ENCODE data around the gene MICALL2.

MICALL2 gene

GRCh38 chr7:1468643-1469298, 9.5 kb upstream of the MICALL2 start:
- no peak for TF ChIP-seq CTCF (IDR thresholded peaks at IDR 0.05; ENCODE audit: borderline replicate concordance, insufficient read depth, low read depth, low read length)

DNA sequence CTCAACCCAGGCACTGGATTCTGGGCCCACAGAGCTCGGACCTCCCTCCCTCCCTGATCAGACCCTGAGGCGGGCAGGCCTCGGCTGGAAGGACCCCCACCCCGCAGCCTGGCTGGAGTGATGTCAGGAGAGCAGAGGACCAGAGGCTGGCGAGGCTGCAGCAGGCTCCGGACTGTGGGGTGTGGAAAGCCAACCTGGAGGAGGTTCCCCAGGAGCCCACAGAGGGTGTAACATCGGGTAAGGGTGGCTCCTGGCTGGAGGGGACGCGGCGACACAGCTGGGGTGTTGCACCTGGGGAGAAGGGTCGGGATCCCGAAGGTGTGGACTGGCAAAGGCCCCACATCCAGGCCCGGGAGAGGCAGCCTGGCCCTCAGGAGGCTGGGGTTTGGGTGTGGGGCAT, 8.9 kb upstream of the MICALL2 start:
- no peak overlapping the region for H3K4me3 ChIP-seq (ENCODE audit: low read depth, low read length)
- TF ChIP-seq CTCF (IDR thresholded peaks at IDR 0.05; ENCODE audit: borderline replicate concordance, insufficient read depth, low read depth, low read length), result no peak

More at GRCh38 chr7:1468643-1469298, 9.5 kb upstream of the MICALL2 start:
- no peak overlapping the region for H3K4me3 ChIP-seq (ENCODE audit: low read depth, low read length)

DNA sequence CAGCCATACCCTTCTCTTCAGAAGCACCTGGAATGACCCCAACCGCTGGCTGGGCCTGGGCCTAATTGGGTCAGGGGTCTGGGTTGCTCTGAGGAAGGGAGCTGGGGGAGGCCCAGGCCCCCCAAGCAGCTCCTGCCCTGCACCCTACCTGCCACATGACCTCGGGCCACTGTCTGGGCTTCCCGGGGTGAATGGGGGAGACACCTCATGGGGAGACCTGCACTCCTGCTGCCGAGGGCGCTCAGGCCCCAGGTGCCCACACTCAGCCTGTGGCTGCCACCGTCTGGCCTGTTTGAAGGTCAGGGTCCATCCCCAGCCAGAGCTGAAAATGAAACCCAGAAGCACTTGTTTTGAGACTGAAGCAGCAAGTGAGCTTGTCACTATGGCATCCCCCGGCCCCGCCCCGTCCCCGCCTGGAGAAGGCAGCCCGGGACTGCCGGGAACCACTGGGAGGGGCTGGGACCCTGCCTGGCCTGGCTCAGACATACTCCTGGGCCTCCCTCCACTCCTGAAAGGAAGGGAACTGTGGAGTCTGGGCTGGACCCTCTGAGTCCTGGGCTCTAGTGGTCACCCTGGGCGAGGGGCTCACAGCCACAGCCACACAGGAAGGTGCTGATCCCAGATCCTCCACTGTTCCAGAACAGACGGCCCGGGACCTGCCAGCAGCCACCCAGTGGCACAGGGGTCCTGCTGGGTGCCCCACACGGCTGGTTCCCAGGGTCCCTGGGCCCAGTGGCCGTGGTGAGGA, 7.4 kb upstream of the MICALL2 start:
- no peak overlapping the region for H3K4me3 ChIP-seq (ENCODE audit: low read depth, low read length)
- no peak for TF ChIP-seq CTCF (IDR thresholded peaks at IDR 0.05; ENCODE audit: borderline replicate concordance, insufficient read depth, low read depth, low read length)

- no peak overlapping the region for H3K4me3 ChIP-seq (ENCODE audit: low read depth, low read length)
- TF ChIP-seq CTCF (IDR thresholded peaks at IDR 0.05; ENCODE audit: borderline replicate concordance, insufficient read depth, low read depth, low read length), result no peak
These were observed 5.4 kb upstream of the MICALL2 start for GRCh38 chr7:1464694-1465093.

- H3K4me3 ChIP-seq (ENCODE audit: low read depth, low read length), result no peak overlapping the region
- TF ChIP-seq CTCF (IDR thresholded peaks at IDR 0.05; ENCODE audit: borderline replicate concordance, insufficient read depth, low read depth, low read length), result no peak
These were observed 4.5 kb upstream of the MICALL2 start for GRCh38 chr7:1463676-1464223.

DNA sequence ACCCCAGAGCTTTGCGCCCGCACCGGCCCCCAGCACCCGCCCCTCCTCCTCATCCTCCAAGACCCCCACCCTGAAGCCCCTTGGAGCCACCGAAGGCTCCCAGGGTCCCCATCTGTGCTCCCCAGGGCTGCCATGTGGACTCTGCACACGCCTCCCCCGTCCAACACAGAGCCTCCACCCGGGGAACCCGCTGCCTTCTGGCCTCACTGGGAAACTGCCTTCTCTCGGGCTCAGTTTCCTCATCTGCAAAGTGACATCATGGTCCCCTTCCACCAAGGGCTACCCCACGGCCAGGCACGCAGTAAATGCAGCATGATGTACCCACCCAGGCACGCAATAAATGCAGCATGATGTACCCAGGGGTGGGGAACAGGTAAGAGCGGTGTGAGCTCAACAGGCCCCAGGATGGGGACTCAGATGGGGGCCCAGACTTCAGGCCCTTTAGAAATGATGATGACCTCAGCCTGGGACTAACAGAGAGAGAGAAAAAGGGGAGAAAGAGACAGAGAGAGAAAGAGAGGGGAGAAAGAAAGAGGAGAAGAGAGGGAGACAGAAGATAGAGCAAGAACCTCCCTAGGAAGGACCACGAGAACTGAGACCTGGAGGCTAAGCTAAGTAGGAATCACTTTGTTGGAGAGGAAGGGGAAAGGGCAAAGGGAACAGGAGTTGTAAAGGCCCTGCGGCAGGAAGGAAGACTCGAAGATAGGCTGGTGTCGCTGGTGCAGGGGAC, 2.5 kb upstream of the MICALL2 start:
- TF ChIP-seq CTCF (IDR thresholded peaks at IDR 0.05; ENCODE audit: borderline replicate concordance, insufficient read depth, low read depth, low read length), result no peak
- no peak overlapping the region for H3K4me3 ChIP-seq (ENCODE audit: low read depth, low read length)
